GM21381 (cell line): ENCODE measurements around the gene SUSD3.
A peak's percentile ranks its signal among the peaks of the same experiment; 100 is the strongest.

Experiments used
- ATAC-seq: cut with Tn5 transposase; IDR thresholded peaks from one replicate; pipeline ENCODE4 v1.9.1; 2021; ENCODE audit warnings: mild to moderate bottlenecking, moderate library complexity; ENCODE audit not compliant: unreplicated experiment

SUSD3 gene

DNA sequence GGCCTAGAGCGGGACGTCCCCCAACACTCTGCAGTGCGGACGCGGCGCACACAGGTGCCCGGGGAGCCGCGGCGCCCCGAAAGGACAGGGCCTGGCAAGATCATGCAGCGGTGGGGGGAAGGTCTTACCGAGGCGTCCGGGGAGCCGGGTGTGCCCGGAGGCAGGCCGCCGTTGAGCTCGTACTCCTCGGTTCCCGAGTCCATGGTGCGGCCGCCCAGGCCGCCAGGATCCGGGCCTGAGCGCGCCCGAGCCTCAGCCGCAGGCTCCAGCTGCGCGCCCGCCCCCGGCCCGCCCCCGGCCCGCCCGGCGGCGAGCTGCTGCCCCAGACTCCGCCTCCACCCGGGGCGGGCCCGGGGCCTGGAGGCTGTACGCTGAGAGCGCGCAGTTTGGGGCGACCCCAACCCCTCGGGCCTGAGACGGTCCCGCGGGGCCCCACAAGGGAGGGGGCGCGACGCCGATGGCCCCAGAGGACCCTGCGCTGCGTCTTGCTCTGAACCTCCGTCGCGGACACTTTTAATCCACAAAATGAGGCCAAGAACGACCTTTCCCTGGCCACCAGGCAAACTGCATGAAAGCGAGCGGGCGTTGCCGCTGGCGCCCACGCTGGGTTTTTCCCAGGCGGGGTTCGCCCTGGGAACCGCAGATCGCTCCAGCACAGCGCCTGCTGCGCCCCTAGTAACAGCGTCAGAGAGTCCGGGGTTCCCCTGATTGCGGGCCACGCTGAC is 75.7 kb downstream of the SUSD3 start, which contains the start of gene NINJ1:
Gene NINJ1 (minus strand): TSS at position 237 of the 725 bp plus-strand sequence. CDS start 34 bp downstream, at position 203.
- ATAC-seq = peak; percentile 73
